CD8-positive, alpha-beta memory T cell (primary cell): ENCODE data around the gene PLS3. TPM values are rescaled to one million over a fixed set of nuclear protein-coding genes. Genes with fewer than 3 reads are reported as not detected.
A peak's percentile ranks its signal among the peaks of the same experiment; 100 is the strongest.

Source experiments
- CTCF ChIA-PET: fragments of 350-600 bp; sonication (Branson Sonifier 250); formaldehyde crosslinking; loops from one replicate; lab custom pipeline; 2021; ENCODE audit warnings: antibody characterized with exemption; lab: Charles Lee
- POLR2A ChIA-PET: fragments of 350-600 bp; sonication (Branson Sonifier 250); formaldehyde crosslinking; loops from one replicate; lab custom pipeline; 2021; ENCODE audit warnings: antibody characterized with exemption; lab: Charles Lee
- DNase-seq, 5 donors: peaks; one replicate each; pipeline versions ENCODE4 v3.0.0 to v3.0.0-alpha.2; 2020 to 2022; ENCODE audit warnings: mixed read lengths in 1 of 5
- H3K27ac ChIP-seq: one replicate; pipeline ENCODE4 v1.7.0; 2013; ENCODE audit warnings: low read depth, mild to moderate bottlenecking, low read length, moderate library complexity
- H3K27me3 ChIP-seq: 2 replicates; pipeline ENCODE4 v1.7.0; 2013; ENCODE audit warnings: low read length, mild to moderate bottlenecking; ENCODE audit not compliant: insufficient read depth, poor library complexity, severe bottlenecking
- H3K36me3 ChIP-seq: 2 replicates; pipeline ENCODE4 v1.7.0; 2013; ENCODE audit warnings: mild to moderate bottlenecking, low read length, moderate library complexity; ENCODE audit not compliant: insufficient read depth
- H3K4me1 ChIP-seq: 2 replicates; pipeline ENCODE4 v1.7.0; 2013; ENCODE audit warnings: mild to moderate bottlenecking, low read length, moderate library complexity; ENCODE audit not compliant: insufficient read depth
- H3K4me3 ChIP-seq: 2 replicates; pipeline ENCODE4 v1.7.0; 2013; ENCODE audit warnings: mild to moderate bottlenecking, low read length
- H3K9me3 ChIP-seq: 2 replicates; pipeline ENCODE4 v1.7.0; 2013; ENCODE audit warnings: mild to moderate bottlenecking, low read length
- H3K27ac Mint-ChIP-seq, 8 donors: one replicate each; pipeline ENCODE4 v1.8.0; 2020 to 2021; ENCODE audit warnings: mixed read lengths in 8 of 8, mild to moderate bottlenecking in 6 of 8, inconsistent platforms in 3 of 8, moderate library complexity in 3 of 8
- H3K27me3 Mint-ChIP-seq, 2 donors: one replicate each; pipeline ENCODE4 v1.8.0; 2020 to 2021; ENCODE audit warnings: mixed read lengths in 2 of 2, mild to moderate bottlenecking in 1 of 2, moderate library complexity in 1 of 2
- H3K36me3 Mint-ChIP-seq, 3 donors: one replicate each; pipeline ENCODE4 v1.8.0; 2020 to 2021; ENCODE audit warnings: mixed read lengths in 3 of 3, inconsistent platforms in 1 of 3, mild to moderate bottlenecking in 1 of 3
- H3K4me1 Mint-ChIP-seq, 3 donors: one replicate each; pipeline ENCODE4 v1.8.0; 2020 to 2021; ENCODE audit warnings: mixed read lengths in 3 of 3, inconsistent platforms in 1 of 3, mild to moderate bottlenecking in 1 of 3
- H3K4me3 Mint-ChIP-seq, 7 donors: one replicate each; pipeline ENCODE4 v1.8.0; 2020 to 2021; ENCODE audit warnings: mixed read lengths in 7 of 7, mild to moderate bottlenecking in 6 of 7, moderate library complexity in 4 of 7, inconsistent platforms in 2 of 7
- H3K9me3 Mint-ChIP-seq, 5 donors: one replicate each; pipeline ENCODE4 v1.8.0; 2020 to 2022; ENCODE audit warnings: mixed read lengths in 5 of 5, mild to moderate bottlenecking in 3 of 5, moderate library complexity in 2 of 5, inconsistent platforms in 1 of 5
- polyA plus RNA-seq: library from polyadenylated mRNA; unstranded; fragments of 300-500 nt; fragmentation: Illumina TruSeq; gene quantifications from one replicate; pipeline ENCODE4 v1.2.3, GENCODE V29; 2021
- total RNA-seq, 2 experiments: library from RNA; stranded (reverse); gene quantifications; one replicate each; pipeline ENCODE4 v1.2.3, GENCODE V29; 2021

Gene PLS3
- under 1 TPM; 0.51 to 0.66 TPM for total RNA-seq
- polyA plus RNA-seq: not detected

DNA sequence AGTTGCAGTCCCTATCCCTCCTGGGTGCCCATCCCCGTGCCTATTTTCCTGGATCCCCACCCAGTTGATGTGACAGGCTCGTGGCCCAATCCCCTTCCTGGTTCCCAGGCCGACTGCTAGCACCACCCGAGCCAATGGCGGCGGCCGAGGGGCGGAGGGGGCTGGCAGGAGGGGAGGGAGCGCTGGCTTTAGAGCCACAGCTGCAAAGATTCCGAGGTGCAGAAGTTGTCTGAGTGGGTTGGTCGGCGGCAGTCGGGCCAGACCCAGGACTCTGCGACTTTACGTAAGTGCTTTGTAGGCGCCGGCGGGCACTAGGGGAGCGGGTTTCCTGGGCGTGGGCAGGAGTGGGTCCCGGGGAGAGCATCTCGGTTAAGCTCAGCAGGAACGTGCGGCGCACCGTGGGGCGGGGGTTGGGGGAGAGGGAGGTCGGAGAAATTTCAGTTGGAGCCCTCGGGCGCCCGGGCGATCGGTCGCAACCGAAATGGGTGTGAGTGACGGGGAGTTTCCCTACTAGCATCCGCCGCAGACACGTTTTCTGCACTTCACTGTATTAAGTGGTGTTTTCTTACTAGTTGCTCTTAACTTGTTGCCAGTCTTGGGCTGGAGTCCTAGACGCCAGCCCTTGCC is at the start of gene PLS3:
Gene PLS3, plus strand, starts transcription at position 197 of the 627 bp plus-strand sequence. CDS start 49,077 bp downstream, outside the sequence.
- no peak within 1 kb of the TSS for H3K4me3 ChIP-seq
- H3K4me1 ChIP-seq: no peaks in the 10 kb centered on the region
- ChIA-PET CTCF (no interaction called here), POLR2A (no interaction called here)
- Mint-ChIP-seq H3K27me3 (peaks cover 0 to 25% of the 10 kb centered on the region in 2 donors), H3K9me3 (no peaks in the 10 kb centered on the region), H3K27ac (peak within 1 kb of the TSS in 1 of 8 donors; percentile 78), H3K36me3 (no peaks in the 10 kb centered on the region), H3K4me1 (no peaks in the 10 kb centered on the region), H3K4me3 (peak within 1 kb of the TSS in 1 of 7 donors; percentile 79)
- H3K9me3 ChIP-seq: no peaks in the 10 kb centered on the region
- H3K36me3 ChIP-seq: no peaks in the 10 kb centered on the region
- no peak within 1 kb of the TSS for H3K27ac ChIP-seq
- no peaks in the 10 kb centered on the region for H3K27me3 ChIP-seq
- no peak for DNase-seq

DNA sequence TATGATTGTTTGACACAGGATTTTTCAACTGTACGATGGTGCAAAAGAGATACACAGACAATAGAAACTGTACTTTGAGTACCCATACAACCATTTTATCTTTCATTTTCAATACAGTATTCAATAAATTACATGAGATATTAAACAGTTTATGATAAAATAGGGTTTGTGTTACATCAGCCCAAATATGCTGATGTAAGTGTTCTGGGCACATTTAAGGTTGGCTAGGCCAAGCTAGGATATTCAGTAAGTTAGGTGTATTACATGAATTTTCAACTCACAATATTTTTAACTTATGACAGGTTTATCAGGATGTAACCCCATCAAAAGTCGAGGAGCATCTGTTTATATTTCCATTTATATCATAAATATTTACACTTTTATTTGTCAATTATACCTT is 42.9 kb upstream of the PLS3 start:
- no peaks in the 10 kb centered on the region for H3K9me3 ChIP-seq
- H3K27ac ChIP-seq: no peak overlapping the region
- CTCF ChIA-PET: no interaction called here
- no peaks in the 10 kb centered on the region for H3K27me3 ChIP-seq
- no peak overlapping the region for H3K4me3 ChIP-seq
- H3K4me1 Mint-ChIP-seq: no peaks in the 10 kb centered on the region
- no peak for DNase-seq
- no peak overlapping the region for H3K4me3 Mint-ChIP-seq
- no peaks in the 10 kb centered on the region for H3K36me3 ChIP-seq
- peaks cover 0 to 2% (median 0%) of the 10 kb centered on the region in 5 donors for H3K9me3 Mint-ChIP-seq
- no peak overlapping the region for H3K27ac Mint-ChIP-seq
- H3K36me3 Mint-ChIP-seq: no peaks in the 10 kb centered on the region
- H3K4me1 ChIP-seq: no peaks in the 10 kb centered on the region
- no peaks in the 10 kb centered on the region for H3K27me3 Mint-ChIP-seq
- POLR2A ChIA-PET: no interaction called here

DNA sequence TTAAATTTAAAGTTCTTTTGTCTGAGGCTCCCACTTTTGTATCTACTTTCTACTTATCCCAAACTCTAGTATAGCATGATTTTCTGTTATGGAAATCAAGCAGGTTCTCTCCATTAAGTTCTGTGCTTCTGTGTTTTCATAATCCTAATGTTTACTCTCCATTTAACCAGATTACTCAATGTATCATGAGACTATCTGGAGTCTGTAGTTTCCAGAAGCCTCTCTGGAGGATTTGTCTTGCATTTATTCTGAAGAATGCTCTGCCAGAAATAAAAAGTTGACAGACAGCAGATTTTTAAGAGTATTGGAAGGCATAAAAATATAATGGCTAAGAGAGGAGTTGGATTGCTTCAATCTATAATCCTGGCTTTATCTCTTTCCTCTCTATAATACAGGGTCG is 39.2 kb upstream of the PLS3 start:
- H3K36me3 ChIP-seq: no peaks in the 10 kb centered on the region
- Mint-ChIP-seq H3K4me1 (no peaks in the 10 kb centered on the region), H3K27ac (no peak overlapping the region), H3K4me3 (no peak overlapping the region), H3K9me3 (no peaks in the 10 kb centered on the region), H3K27me3 (peaks cover 0 to 3% of the 10 kb centered on the region in 2 donors), H3K36me3 (no peaks in the 10 kb centered on the region)
- H3K4me1 ChIP-seq: no peaks in the 10 kb centered on the region
- H3K27me3 ChIP-seq: no peaks in the 10 kb centered on the region
- no peaks in the 10 kb centered on the region for H3K9me3 ChIP-seq
- DNase-seq: no peak
- POLR2A ChIA-PET: no interaction called here
- H3K27ac ChIP-seq: no peak overlapping the region
- CTCF ChIA-PET: no interaction called here
- H3K4me3 ChIP-seq: no peak overlapping the region

- H3K9me3 ChIP-seq: no peaks in the 10 kb centered on the region
- no peaks in the 10 kb centered on the region for H3K4me1 ChIP-seq
- H3K27ac ChIP-seq: no peak overlapping the region
- no peak overlapping the region for H3K4me3 ChIP-seq
- H3K27ac Mint-ChIP-seq: no peak overlapping the region
- ChIA-PET CTCF (no interaction called here), POLR2A (no interaction called here)
- H3K9me3 Mint-ChIP-seq: peaks cover 0 to under 1% (median 0%) of the 10 kb centered on the region in 5 donors
- no peak for DNase-seq
- no peaks in the 10 kb centered on the region for H3K27me3 ChIP-seq
- no peaks in the 10 kb centered on the region for H3K36me3 ChIP-seq
- no peaks in the 10 kb centered on the region for H3K36me3 Mint-ChIP-seq
- peaks cover 0 to 5% of the 10 kb centered on the region in 2 donors for H3K27me3 Mint-ChIP-seq
- H3K4me1 Mint-ChIP-seq: no peaks in the 10 kb centered on the region
- no peak overlapping the region for H3K4me3 Mint-ChIP-seq
These were observed 38.0 kb upstream of the PLS3 start for GRCh38 chrX:115522952-115523351.

GRCh38 chrX:115525486-115525885 is 35.5 kb upstream of the PLS3 start:
- Mint-ChIP-seq H3K27me3 (peaks cover 0 to 8% of the 10 kb centered on the region in 2 donors), H3K27ac (no peak overlapping the region), H3K9me3 (peaks cover 0 to 2% (median 0%) of the 10 kb centered on the region in 5 donors), H3K4me3 (no peak overlapping the region), H3K4me1 (no peaks in the 10 kb centered on the region), H3K36me3 (no peaks in the 10 kb centered on the region)
- Histone ChIP-seq H3K36me3 (no peaks in the 10 kb centered on the region), H3K27me3 (no peaks in the 10 kb centered on the region), H3K9me3 (no peaks in the 10 kb centered on the region), H3K27ac (no peak overlapping the region), H3K4me3 (no peak overlapping the region), H3K4me1 (no peaks in the 10 kb centered on the region)
- ChIA-PET POLR2A (no interaction called here), CTCF (no interaction called here)
- DNase-seq: no peak

- Histone ChIP-seq H3K4me3 (no peak overlapping the region), H3K9me3 (no peaks in the 10 kb centered on the region), H3K4me1 (no peaks in the 10 kb centered on the region), H3K36me3 (no peaks in the 10 kb centered on the region), H3K27me3 (no peaks in the 10 kb centered on the region), H3K27ac (no peak overlapping the region)
- peaks cover 0 to 7% of the 10 kb centered on the region in 2 donors for H3K27me3 Mint-ChIP-seq
- CTCF ChIA-PET: no interaction called here
- DNase-seq: no peak
- H3K4me1 Mint-ChIP-seq: no peaks in the 10 kb centered on the region
- H3K36me3 Mint-ChIP-seq: no peaks in the 10 kb centered on the region
- peaks cover 0 to 2% (median 0%) of the 10 kb centered on the region in 5 donors for H3K9me3 Mint-ChIP-seq
- H3K27ac Mint-ChIP-seq: no peak overlapping the region
- POLR2A ChIA-PET: no interaction called here
- H3K4me3 Mint-ChIP-seq: no peak overlapping the region
These were observed 29.1 kb upstream of the PLS3 start for GRCh38 chrX:115531818-115532403.

DNA sequence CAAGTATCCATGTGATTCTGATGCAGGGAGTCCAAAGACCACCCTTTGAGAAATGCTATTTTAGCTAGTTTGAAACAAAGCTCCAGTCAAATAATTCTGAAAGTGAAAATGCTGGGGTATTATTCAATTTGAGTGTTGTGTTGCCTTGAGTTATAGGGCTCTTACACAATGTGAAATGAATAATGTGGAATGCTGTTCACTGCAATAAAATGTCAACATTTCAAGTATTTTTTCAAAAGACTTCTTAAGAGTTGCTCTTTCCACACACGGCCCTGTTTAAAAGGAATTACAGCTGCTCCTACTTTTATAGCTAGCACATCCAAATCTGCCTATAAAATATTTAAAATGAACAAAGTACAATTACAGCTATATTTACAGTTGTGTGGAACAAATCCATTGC is 27.5 kb upstream of the PLS3 start:
- CTCF ChIA-PET: no interaction called here
- Mint-ChIP-seq H3K27ac (no peak overlapping the region), H3K27me3 (peaks cover 0 to 4% of the 10 kb centered on the region in 2 donors), H3K4me1 (no peaks in the 10 kb centered on the region), H3K4me3 (no peak overlapping the region), H3K9me3 (no peaks in the 10 kb centered on the region), H3K36me3 (no peaks in the 10 kb centered on the region)
- Histone ChIP-seq H3K36me3 (no peaks in the 10 kb centered on the region), H3K4me1 (no peaks in the 10 kb centered on the region), H3K9me3 (no peaks in the 10 kb centered on the region), H3K4me3 (no peak overlapping the region), H3K27me3 (no peaks in the 10 kb centered on the region), H3K27ac (no peak overlapping the region)
- no peak for DNase-seq
- POLR2A ChIA-PET: no interaction called here

- no peak overlapping the region for H3K27ac ChIP-seq
- H3K4me3 ChIP-seq: no peak overlapping the region
- POLR2A ChIA-PET: no interaction called here
- Mint-ChIP-seq H3K4me3 (no peak overlapping the region), H3K9me3 (no peaks in the 10 kb centered on the region), H3K36me3 (no peaks in the 10 kb centered on the region), H3K27ac (no peak overlapping the region), H3K27me3 (peaks cover 0 to 4% of the 10 kb centered on the region in 2 donors), H3K4me1 (no peaks in the 10 kb centered on the region)
- H3K27me3 ChIP-seq: no peaks in the 10 kb centered on the region
- H3K4me1 ChIP-seq: no peaks in the 10 kb centered on the region
- DNase-seq: no peak
- CTCF ChIA-PET: no interaction called here
- no peaks in the 10 kb centered on the region for H3K36me3 ChIP-seq
- no peaks in the 10 kb centered on the region for H3K9me3 ChIP-seq
These were observed 26.6 kb upstream of the PLS3 start for GRCh38 chrX:115534383-115534782.
